HEK293 (cell line): ENCODE data around the gene APCDD1.

ENCODE experiments used
- CTCF ChIA-PET: fragments of 350-600 bp; formaldehyde crosslinking; extraction: SDS; loops from one replicate; lab custom pipeline; 2021; ENCODE audit warnings: antibody characterized with exemption; lab: Yijun Ruan, JAX
- POLR2A ChIA-PET: fragments of 300-600 bp; formaldehyde crosslinking; extraction: SDS; loops from one replicate; lab custom pipeline; 2020; ENCODE audit warnings: antibody characterized with exemption, inconsistent platforms; lab: Yijun Ruan, JAX
- H3K27ac ChIP-seq: fragments of 200-500 bp; sonication (Bioruptor generic); 2 replicates; pipeline ENCODE4 v1.5.1; 2014; ENCODE audit warnings: low read depth, low read length, control low read depth, inconsistent platforms; ENCODE audit errors: extremely low read depth
- H3K36me3 ChIP-seq, 2 experiments: fragments of 200-500 bp in 1 of 2; sonication (Bioruptor generic) in 1 of 2; 1 replicate in 1 of 2; 2 replicates in 1 of 2; pipeline ENCODE4 v1.5.1; 2014 to 2017; ENCODE audit warnings: inconsistent platforms in 2 of 2, low read length in 2 of 2; ENCODE audit not compliant: control insufficient read depth in 2 of 2, insufficient read depth in 1 of 2
- H3K4me1 ChIP-seq: fragments of 200-500 bp; sonication (Bioruptor generic); 2 replicates; pipeline ENCODE4 v1.5.1; 2014; ENCODE audit warnings: mild to moderate bottlenecking, low read length, inconsistent platforms; ENCODE audit not compliant: control insufficient read depth, insufficient read depth
- H3K4me3 ChIP-seq: 2 replicates; pipeline ENCODE4 v1.5.1; 2011; ENCODE audit warnings: low read depth, mild to moderate bottlenecking, control low read depth, low read length, moderate library complexity
- H3K9me3 ChIP-seq: fragments of 200-500 bp; sonication (Bioruptor generic); 2 replicates; pipeline ENCODE4 v1.5.1; 2014; ENCODE audit warnings: low read depth, low read length, inconsistent platforms; ENCODE audit not compliant: control insufficient read depth, insufficient read depth
- GLI4 ChIP-seq: fragments of 450-650 bp; formaldehyde crosslinking; IDR thresholded peaks from 2 replicates; pipeline ENCODE4 v1.5.1; 2016; ENCODE audit warnings: missing biosample characterization, missing genetic modification characterization
- GLIS1 ChIP-seq: fragments of 450-650 bp; formaldehyde crosslinking; IDR thresholded peaks from 2 replicates; pipeline ENCODE4 v1.5.1; 2016; ENCODE audit warnings: missing biosample characterization, missing genetic modification characterization
- HOXC10 ChIP-seq: sonication (generic); formaldehyde crosslinking; IDR thresholded peaks from 2 replicates; pipeline ENCODE4 v1.8.1; 2023; ENCODE audit warnings: mild to moderate bottlenecking, missing genetic modification reagents
- KLF10 ChIP-seq: fragments of 450-650 bp; IDR thresholded peaks from 2 replicates; pipeline ENCODE4 v1.5.1; 2018; ENCODE audit warnings: missing biosample characterization, mild to moderate bottlenecking, missing genetic modification characterization
- KLF9 ChIP-seq: fragments of 450-650 bp; formaldehyde crosslinking; IDR thresholded peaks from 2 replicates; pipeline ENCODE4 v1.5.1; 2016; ENCODE audit warnings: missing biosample characterization, missing genetic modification characterization, low read depth
- RBAK ChIP-seq: fragments of 450-650 bp; formaldehyde crosslinking; IDR thresholded peaks from 2 replicates; pipeline ENCODE4 v1.5.1; 2016; ENCODE audit warnings: missing biosample characterization, missing genetic modification characterization
- ZNF140 ChIP-seq: fragments of 450-650 bp; formaldehyde crosslinking; IDR thresholded peaks from 2 replicates; pipeline ENCODE4 v1.5.1; 2016; ENCODE audit warnings: missing biosample characterization, missing genetic modification characterization
- ZNF184 ChIP-seq: fragments of 450-650 bp; IDR thresholded peaks from 2 replicates; pipeline ENCODE4 v1.5.1; 2018; ENCODE audit warnings: missing biosample characterization, mild to moderate bottlenecking, missing genetic modification characterization
- ZNF2 ChIP-seq: fragments of 450-650 bp; formaldehyde crosslinking; IDR thresholded peaks from 2 replicates; pipeline ENCODE4 v1.5.1; 2016; ENCODE audit warnings: missing biosample characterization, missing genetic modification characterization
- ZNF26 ChIP-seq: fragments of 450-650 bp; formaldehyde crosslinking; IDR thresholded peaks from 2 replicates; pipeline ENCODE4 v1.5.1; 2016; ENCODE audit warnings: missing biosample characterization, missing genetic modification characterization
- ZNF274 ChIP-seq, 2 experiments: fragments of 200-500 bp in 1 of 2; fragments of 450-650 bp in 1 of 2; sonication (Bioruptor generic) in 1 of 2; formaldehyde crosslinking in 1 of 2; IDR thresholded peaks; 2 replicates each; pipeline versions ENCODE4 v1.5.1 to v1.6.1; 2014 to 2016; ENCODE audit warnings: borderline replicate concordance in 1 of 2, inconsistent platforms in 1 of 2, low read length in 1 of 2, missing biosample characterization in 1 of 2, missing genetic modification characterization in 1 of 2
- ZNF366 ChIP-seq: fragments of 450-650 bp; formaldehyde crosslinking; conservative IDR thresholded peaks from 2 replicates; pipeline ENCODE4 v1.5.1; 2016; ENCODE audit warnings: missing biosample characterization, missing genetic modification characterization
- ZNF394 ChIP-seq: fragments of 450-650 bp; formaldehyde crosslinking; IDR thresholded peaks from 2 replicates; pipeline ENCODE4 v1.5.1; 2016; ENCODE audit warnings: missing biosample characterization, missing genetic modification characterization, mild to moderate bottlenecking, moderate library complexity, borderline replicate concordance
- ZNF488 ChIP-seq: fragments of 450-650 bp; formaldehyde crosslinking; IDR thresholded peaks from 2 replicates; pipeline ENCODE4 v1.5.1; 2016; ENCODE audit warnings: missing biosample characterization, missing genetic modification characterization
- ZNF521 ChIP-seq: fragments of 450-650 bp; formaldehyde crosslinking; IDR thresholded peaks from 2 replicates; pipeline ENCODE4 v1.5.1; 2017; ENCODE audit warnings: missing biosample characterization, mild to moderate bottlenecking, missing genetic modification characterization
- ZNF621 ChIP-seq: fragments of 450-650 bp; formaldehyde crosslinking; IDR thresholded peaks from 2 replicates; pipeline ENCODE4 v1.5.1; 2017; ENCODE audit warnings: missing biosample characterization, missing genetic modification characterization
- ZNF660 ChIP-seq: fragments of 450-650 bp; IDR thresholded peaks from 2 replicates; pipeline ENCODE4 v1.5.1; 2018; ENCODE audit warnings: missing biosample characterization, mild to moderate bottlenecking, missing genetic modification characterization
- ZNF830 ChIP-seq: fragments of 450-650 bp; IDR thresholded peaks from 2 replicates; pipeline ENCODE4 v1.5.0; 2018; ENCODE audit warnings: missing biosample characterization, missing genetic modification characterization, low read depth, mild to moderate bottlenecking, moderate library complexity
- ZNF837 ChIP-seq: fragments of 450-650 bp; formaldehyde crosslinking; IDR thresholded peaks from 2 replicates; pipeline ENCODE4 v1.5.1; 2016; ENCODE audit warnings: missing biosample characterization, missing genetic modification characterization
- TF ChIP-seq, protein P1 (sequence below): fragments of 450-650 bp; formaldehyde crosslinking; IDR thresholded peaks from 2 replicates; pipeline ENCODE4 v1.5.1; 2017; ENCODE audit warnings: missing biosample characterization, missing genetic modification characterization

The APCDD1 gene

DNA sequence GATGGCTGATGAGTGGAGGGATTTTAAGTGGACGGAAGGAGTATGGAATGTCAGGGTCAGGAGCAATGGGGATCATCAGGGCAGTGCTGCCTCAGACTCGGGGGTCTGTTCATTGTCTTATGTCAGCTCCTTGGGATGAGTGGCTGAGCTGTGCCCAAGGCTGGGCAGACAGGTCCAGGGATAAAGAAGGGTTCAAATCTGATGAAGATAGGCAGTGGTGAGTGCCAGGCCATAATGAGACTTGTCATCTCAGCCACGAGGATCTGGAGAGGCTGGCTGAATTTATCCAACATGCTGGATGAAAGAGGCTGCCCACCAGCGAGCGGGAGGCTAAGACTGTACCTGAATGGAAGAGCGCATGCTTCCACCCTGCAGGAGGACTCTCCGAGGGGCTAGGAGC lies 46.3 kb upstream of the APCDD1 start (continued):
- no peak for TF ChIP-seq ZNF366

GRCh38 chr18:10409041-10409440 lies 45.4 kb upstream of the APCDD1 start:
- Histone ChIP-seq H3K4me3 (no peak overlapping the region), H3K36me3 (no peaks in the 10 kb centered on the region), H3K4me1 (no peaks in the 10 kb centered on the region), H3K27ac (no peak overlapping the region), H3K9me3 (no peaks in the 10 kb centered on the region)
- POLR2A ChIA-PET: no interaction called here
- CTCF ChIA-PET: no interaction called here
- no peak for TF ChIP-seq ZNF2
- no peak for TF ChIP-seq ZNF621
- no peak for TF ChIP-seq RBAK (tag by site-specific recombination)
- no peak for TF ChIP-seq ZNF488

DNA sequence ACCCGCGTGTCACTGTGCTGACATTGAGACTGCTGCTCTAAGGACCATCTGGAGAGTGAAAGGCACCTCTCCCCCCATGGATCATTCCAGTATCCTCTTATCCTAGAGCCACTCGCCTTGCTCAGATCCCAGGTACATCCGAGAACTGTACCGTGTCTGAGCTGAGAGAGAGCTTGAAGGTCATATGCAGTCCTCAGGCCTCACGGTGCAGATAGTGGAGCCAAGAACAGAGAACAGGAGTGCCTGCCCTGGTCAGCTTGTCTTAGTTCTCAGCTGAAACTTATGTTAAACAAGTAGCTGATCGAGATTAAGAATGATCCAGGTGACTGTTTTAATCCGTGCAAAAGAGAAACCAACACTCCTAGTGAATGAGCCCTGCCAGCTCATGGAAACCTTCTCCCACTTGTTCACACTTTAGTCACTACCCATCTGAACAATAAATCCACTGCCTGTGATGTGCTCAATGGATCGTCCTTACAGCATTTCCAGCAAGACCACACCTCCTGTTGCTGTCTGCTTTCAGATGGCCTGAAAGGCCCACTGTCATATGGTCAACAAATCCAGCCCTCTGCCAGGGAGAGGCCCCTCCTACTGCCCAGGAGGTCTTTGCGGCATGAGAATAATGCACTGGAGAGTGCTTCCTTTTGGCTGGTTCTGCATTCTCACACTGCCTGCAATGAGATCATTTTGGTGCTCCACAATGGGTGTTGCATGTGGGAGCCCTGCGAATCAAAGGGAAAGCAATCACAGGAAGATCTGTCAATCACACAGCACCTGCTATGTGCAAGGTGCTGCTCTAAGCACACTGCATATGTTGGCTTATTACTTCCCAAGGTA lies 43.7 kb upstream of the APCDD1 start:
- POLR2A ChIA-PET: no interaction called here
- no peak for TF ChIP-seq ZNF521 (tag by site-specific recombination)
- no peak for TF ChIP-seq ZNF26 (tag by site-specific recombination)
- TF ChIP-seq GLIS1 (tag by site-specific recombination): 0 out of 2 replicates have a peak, but pooled peaks have one; percentile 22
- CTCF ChIA-PET: interaction anchor here (0.6 kb wide), 1 partner anchor 1109 kb away, joined by 3 read pairs; no protein-coding TSS in a partner anchor

GRCh38 chr18:10412933-10413332 lies 41.5 kb upstream of the APCDD1 start:
- Histone ChIP-seq H3K4me1 (no peaks in the 10 kb centered on the region), H3K4me3 (no peak overlapping the region), H3K27ac (no peak overlapping the region), H3K36me3 (no peaks in the 10 kb centered on the region), H3K9me3 (no peaks in the 10 kb centered on the region)
- POLR2A ChIA-PET: no interaction called here
- CTCF ChIA-PET: interaction anchor here (0.6 to 0.7 kb wide), 3 partner anchors 109 to 161 kb away, joined by 3 to 4 read pairs (median 3); no protein-coding TSS in a partner anchor
- no peak for TF ChIP-seq KLF10 (tag by site-specific recombination)
- no peak for TF ChIP-seq HOXC10 (CRISPR knock-in tag)
- TF ChIP-seq ZNF660: no peak
- TF ChIP-seq ZNF837 (tag by site-specific recombination): no peak
- TF ChIP-seq ZNF394: no peak
- no peak for TF ChIP-seq KLF9 (tag by site-specific recombination)
- TF ChIP-seq ZNF830 (tag by site-specific recombination): no peak
- no peak for TF ChIP-seq GLI4 (tag by site-specific recombination)
- no peak for TF ChIP-seq ZNF274 (IDR thresholded peaks at IDR 0.05; ENCODE audit: low read length)
- TF ChIP-seq ZNF274 (tag by site-specific recombination; IDR thresholded peaks at IDR 0.05; ENCODE audit: borderline replicate concordance): no peak
- no peak for TF ChIP-seq ZNF184
- TF ChIP-seq ZNF140 (tag by site-specific recombination): no peak
- TF ChIP-seq, protein P1, sequence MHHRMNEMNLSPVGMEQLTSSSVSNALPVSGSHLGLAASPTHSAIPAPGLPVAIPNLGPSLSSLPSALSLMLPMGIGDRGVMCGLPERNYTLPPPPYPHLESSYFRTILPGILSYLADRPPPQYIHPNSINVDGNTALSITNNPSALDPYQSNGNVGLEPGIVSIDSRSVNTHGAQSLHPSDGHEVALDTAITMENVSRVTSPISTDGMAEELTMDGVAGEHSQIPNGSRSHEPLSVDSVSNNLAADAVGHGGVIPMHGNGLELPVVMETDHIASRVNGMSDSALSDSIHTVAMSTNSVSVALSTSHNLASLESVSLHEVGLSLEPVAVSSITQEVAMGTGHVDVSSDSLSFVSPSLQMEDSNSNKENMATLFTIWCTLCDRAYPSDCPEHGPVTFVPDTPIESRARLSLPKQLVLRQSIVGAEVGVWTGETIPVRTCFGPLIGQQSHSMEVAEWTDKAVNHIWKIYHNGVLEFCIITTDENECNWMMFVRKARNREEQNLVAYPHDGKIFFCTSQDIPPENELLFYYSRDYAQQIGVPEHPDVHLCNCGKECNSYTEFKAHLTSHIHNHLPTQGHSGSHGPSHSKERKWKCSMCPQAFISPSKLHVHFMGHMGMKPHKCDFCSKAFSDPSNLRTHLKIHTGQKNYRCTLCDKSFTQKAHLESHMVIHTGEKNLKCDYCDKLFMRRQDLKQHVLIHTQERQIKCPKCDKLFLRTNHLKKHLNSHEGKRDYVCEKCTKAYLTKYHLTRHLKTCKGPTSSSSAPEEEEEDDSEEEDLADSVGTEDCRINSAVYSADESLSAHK (tag by site-specific recombination): no peak

More for the DNA sequence above, 43.7 kb upstream of the APCDD1 start:
- Histone ChIP-seq H3K4me1 (no peaks in the 10 kb centered on the region), H3K27ac (no peak overlapping the region), H3K36me3 (no peaks in the 10 kb centered on the region), H3K9me3 (no peaks in the 10 kb centered on the region), H3K4me3 (no peak overlapping the region)
